Activated naive CD4-positive, alpha-beta T cell treated with anti-CD3 and anti-CD28 coated beads, Interleukin-2, amount 50 U/mL, for 16 hours (primary cell): ENCODE results near the gene CXXC5.
"Not testable (repeated sequence)": the region's sequence is repeated elsewhere in the genome, so short reads cannot be mapped to it uniquely, and the experiment has no call there.

Experiments
- DNase-seq: peaks from one replicate; pipeline ENCODE4 v3.0.0-alpha.2; 2020

The CXXC5 gene

GRCh38 chr5:139648205-139649081 lies at the start of gene CXXC5:
Gene CXXC5 (plus strand): TSS chr5:139648349. CDS start chr5:139680524, 32,175 bp downstream.
- peak; percentile 61 for DNase-seq

DNA sequence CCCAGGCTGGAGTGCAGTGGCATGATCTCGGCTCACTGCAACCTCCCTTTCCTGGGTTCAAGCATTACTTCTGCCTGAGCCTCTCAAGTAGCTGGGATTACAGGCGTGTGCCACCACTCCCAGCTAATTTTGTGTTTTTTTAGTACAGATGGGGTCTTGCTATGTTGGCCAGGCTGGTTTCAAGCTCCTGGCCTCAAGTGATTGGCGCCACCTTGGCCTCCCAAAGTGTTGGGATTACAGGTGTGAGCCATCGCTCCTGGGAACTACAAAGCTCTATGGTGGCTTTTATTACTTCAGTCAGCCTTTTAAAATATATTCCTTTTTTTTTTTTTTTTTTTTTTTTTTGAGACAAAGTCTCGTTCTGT lies 49.6 kb upstream of the CXXC5 start:
- DNase-seq, result not testable (repeated sequence)

DNA sequence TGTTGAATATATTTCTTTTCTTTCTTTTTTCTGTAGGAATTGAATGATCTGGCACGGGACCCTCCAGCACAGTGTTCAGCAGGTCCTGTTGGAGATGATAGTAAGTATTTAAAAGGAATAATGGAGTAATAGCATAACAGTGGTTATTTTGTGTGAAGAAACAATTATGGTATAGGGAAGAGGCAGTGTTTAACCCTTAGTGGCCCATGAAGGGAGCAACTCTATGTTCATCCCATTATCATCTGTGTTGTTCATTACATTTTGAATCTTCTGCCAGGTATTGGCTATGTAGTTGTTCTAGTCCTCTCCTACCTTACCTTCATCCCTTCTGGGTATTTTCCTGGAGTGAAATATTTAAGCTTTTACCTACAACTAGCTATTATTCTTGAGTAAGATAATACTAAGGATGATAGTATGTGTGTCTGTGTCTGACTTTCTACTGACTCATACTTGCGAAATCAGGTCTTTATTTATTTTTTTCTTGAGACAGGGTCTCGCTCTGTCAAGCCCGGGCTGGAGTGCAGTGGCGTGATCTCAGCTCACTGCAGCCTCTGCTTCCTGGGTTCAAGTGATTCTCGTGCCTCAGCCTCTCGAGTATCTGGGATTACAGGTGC lies 47.7 kb upstream of the CXXC5 start:
- DNase-seq, result no peak

- no peak for DNase-seq
Observed at GRCh38 chr5:139601429-139601828, 46.7 kb upstream of the CXXC5 start.

- not testable (repeated sequence) for DNase-seq
Observed at GRCh38 chr5:139601948-139602347, 46.2 kb upstream of the CXXC5 start.

DNA sequence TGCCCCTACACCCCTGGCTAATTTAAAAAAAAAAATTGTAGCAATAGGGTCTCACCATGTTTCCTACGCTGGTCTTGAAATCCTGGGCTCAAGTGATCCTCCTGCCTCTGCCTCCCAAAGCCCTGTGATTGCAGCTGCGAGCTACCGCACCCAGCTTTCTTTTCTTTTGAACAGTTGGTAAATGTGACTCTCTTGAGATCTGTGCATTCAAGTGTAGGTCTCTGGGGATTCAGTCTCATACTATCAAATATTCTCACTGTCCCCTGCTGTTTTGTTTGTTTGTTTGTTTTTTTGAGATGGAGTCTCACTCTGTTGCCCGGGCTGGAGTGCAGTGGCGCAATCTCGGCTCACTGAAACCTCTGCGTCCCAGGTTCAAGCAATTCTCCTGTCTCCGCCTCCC lies 42.3 kb upstream of the CXXC5 start:
- DNase-seq, result no peak

GRCh38 chr5:139611703-139612584 lies 36.2 kb upstream of the CXXC5 start:
- DNase-seq, result no peak

DNA sequence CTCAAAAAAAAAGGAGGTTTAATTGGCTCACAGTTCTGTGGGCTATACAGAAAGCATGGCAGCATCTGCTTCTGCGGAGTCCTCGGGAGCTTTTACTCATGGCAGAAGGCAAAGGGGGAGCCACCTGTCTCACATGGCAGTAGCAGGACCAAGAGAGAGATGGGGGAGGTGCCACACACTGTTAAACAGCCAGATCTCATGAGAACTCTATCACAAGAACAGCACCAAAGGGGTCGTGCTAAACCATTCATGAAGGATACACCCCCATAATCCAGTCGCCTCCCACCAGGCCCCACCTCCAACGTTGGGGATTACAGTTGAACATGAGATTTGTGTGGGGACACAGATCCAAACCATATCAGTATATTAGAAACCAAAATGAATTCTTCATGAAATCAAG lies 28.3 kb upstream of the CXXC5 start:
- no peak for DNase-seq

DNA sequence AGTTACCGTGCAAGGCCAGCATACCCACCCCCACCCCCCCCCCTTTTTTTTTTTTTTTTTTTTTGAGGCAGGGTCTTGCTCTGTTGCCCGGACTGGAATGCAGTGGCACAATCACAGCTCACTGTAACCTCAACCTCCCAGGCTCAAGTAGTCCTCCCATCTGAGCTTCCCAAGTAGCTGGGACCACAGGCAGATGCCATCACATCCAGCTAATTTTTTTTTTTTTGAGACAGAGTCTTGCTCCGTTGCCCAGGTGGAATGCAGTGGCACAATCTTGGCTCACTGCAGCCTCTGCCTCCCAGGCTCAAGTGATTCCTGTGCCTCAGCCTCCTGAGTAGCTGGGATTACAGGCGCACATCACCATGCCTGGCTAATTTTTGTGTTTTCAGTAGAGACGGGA lies 22.8 kb upstream of the CXXC5 start:
- not testable (repeated sequence) for DNase-seq

GRCh38 chr5:139630855-139631254 lies 17.3 kb upstream of the CXXC5 start:
- no peak for DNase-seq

GRCh38 chr5:139631520-139632165 lies 16.5 kb upstream of the CXXC5 start:
- no peak for DNase-seq

GRCh38 chr5:139633295-139634027 lies 14.7 kb upstream of the CXXC5 start:
- peak; percentile 59 for DNase-seq

DNA sequence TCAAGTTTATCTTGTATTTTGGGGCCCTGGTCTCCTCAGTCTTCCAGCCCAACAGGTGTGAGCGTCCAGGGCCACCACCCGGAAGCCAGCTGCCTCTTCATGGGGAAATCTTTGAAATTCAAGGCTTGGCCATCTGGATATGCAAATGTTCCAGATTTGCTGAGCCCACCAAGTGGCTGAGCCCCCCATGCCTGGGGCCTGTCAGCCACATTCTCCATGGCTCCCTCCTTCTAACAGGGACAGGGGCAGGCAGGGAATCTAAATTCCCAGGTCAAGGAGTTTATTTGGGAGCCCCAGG lies 14.2 kb upstream of the CXXC5 start:
- DNase-seq, result no peak

DNA sequence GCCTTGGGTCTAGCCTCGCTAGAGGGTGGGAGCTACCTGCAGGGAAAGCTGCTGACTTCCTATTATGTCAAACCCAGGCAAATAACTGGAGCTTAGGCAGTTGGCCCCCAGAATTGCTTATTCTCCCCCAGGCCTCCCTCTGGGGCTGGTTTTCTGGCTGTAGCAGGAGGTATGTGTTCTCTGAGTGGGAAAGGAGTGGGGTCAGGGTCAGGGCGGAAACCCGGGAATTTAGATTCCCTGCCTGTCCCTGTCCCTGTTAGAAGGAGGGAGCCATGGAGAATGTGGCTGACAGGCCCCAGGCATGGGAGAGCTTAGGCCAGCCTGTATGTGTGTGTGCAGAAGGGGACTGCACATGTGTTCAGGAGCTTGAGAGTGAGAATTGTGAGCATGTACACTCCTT lies 13.6 kb upstream of the CXXC5 start:
- peak; percentile 2 for DNase-seq

- DNase-seq, result peak; percentile 1
Observed at GRCh38 chr5:139635191-139635590, 13.0 kb upstream of the CXXC5 start.

- peak; percentile 10 for DNase-seq
Observed at GRCh38 chr5:139635606-139636206, 12.4 kb upstream of the CXXC5 start.

DNA sequence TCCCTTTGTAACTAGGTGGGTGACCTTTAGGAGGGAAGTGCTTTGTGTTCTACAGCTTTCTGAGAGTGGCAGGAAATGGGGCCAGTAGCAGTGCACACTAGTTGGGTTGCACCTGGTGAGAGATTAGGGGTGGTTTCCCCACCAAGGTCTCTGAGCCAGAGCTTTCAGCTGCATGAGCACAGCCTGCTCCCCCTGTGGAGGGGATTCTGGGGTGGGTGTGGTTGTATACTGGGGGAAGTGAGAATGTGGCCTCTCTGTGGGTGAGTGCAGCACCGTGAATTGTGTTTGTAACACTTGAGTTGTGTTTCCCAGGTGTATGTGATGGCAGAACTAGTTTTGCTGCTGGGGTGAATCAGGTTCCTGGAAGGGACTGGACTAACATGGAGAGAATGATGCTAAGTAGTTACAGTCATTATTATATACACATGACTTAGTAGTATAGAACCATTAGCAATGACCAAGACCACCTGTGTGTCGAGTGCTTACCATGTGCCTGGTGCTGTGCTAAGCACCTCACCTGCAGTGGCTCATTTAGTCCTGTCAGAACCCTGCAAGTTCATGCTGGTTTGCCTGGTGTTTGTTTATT lies 11.8 kb upstream of the CXXC5 start:
- peak; percentile 58 for DNase-seq

GRCh38 chr5:139636975-139637408 lies 11.2 kb upstream of the CXXC5 start:
- DNase-seq, result peak; percentile 25

GRCh38 chr5:139637438-139638089 lies 10.6 kb upstream of the CXXC5 start:
- DNase-seq, result peak; percentile 49

GRCh38 chr5:139638090-139638735 lies 9.9 kb upstream of the CXXC5 start:
- DNase-seq, result peak; percentile 8
